H1 (cell line): ENCODE measurements around the gene VSX1.

Source experiments
- EGR1 ChIP-seq: IDR thresholded peaks from 2 replicates; pipeline ENCODE4 v1.6.1; 2011; ENCODE audit warnings: low read depth, low read length, borderline replicate concordance
- EZH2 ChIP-seq: fragments of 200-600 bp; sonication (generic); IDR thresholded peaks from 2 replicates; pipeline ENCODE4 v1.7.1; 2012; ENCODE audit warnings: low read depth, mild to moderate bottlenecking, moderate library complexity, low read length, inconsistent platforms; ENCODE audit not compliant: severe bottlenecking
- FOSL1 ChIP-seq: IDR thresholded peaks from 2 replicates; pipeline ENCODE4 v1.6.1; 2011; ENCODE audit warnings: mild to moderate bottlenecking, low read depth, low read length, moderate library complexity; ENCODE audit not compliant: insufficient read depth
- JUND ChIP-seq: IDR thresholded peaks from 2 replicates; pipeline ENCODE4 v1.6.1; 2011; ENCODE audit warnings: mild to moderate bottlenecking, improper control_type of control experiment, low read length
- POLR2A ChIP-seq, 2 experiments: IDR thresholded peaks; 1 replicate in 1 of 2; 2 replicates in 1 of 2; pipeline ENCODE4 v1.6.1; 2011; ENCODE audit warnings: low read depth in 2 of 2, low read length in 2 of 2, mild to moderate bottlenecking in 2 of 2; ENCODE audit errors: control extremely low read depth in 1 of 2
- SAP30 ChIP-seq: fragments of 300-600 bp; sonication (generic); IDR thresholded peaks from 2 replicates; pipeline ENCODE4 v1.7.1; 2012; ENCODE audit warnings: low read length, moderate library complexity, mild to moderate bottlenecking, inconsistent platforms; ENCODE audit not compliant: insufficient read depth, insufficient replicate concordance
- TEAD4 ChIP-seq: IDR thresholded peaks from 2 replicates; pipeline ENCODE4 v1.6.1; 2012; ENCODE audit warnings: low read depth, low read length, inconsistent platforms, mixed read lengths
- USF2 ChIP-seq: IDR thresholded peaks from 2 replicates; pipeline ENCODE4 v1.6.1; 2011; ENCODE audit warnings: low read length, improper control_type of control experiment
- ZNF274 ChIP-seq: IDR thresholded peaks from 2 replicates; pipeline ENCODE4 v1.7.0; 2012; ENCODE audit warnings: low read length, borderline replicate concordance; ENCODE audit errors: extremely low read depth
- TF ChIP-seq, protein P1 (sequence below), 3 experiments: IDR thresholded peaks; 1 replicate in 2 of 3; 2 replicates in 1 of 3; pipeline versions ENCODE4 v1.5.1 to v1.6.1; 2011; ENCODE audit warnings: low read length in 3 of 3, mild to moderate bottlenecking in 3 of 3, inconsistent platforms in 2 of 3, low read depth in 1 of 3, moderate library complexity in 1 of 3; ENCODE audit not compliant: insufficient read depth in 1 of 3; ENCODE audit errors: control extremely low read depth in 1 of 3

DNA sequence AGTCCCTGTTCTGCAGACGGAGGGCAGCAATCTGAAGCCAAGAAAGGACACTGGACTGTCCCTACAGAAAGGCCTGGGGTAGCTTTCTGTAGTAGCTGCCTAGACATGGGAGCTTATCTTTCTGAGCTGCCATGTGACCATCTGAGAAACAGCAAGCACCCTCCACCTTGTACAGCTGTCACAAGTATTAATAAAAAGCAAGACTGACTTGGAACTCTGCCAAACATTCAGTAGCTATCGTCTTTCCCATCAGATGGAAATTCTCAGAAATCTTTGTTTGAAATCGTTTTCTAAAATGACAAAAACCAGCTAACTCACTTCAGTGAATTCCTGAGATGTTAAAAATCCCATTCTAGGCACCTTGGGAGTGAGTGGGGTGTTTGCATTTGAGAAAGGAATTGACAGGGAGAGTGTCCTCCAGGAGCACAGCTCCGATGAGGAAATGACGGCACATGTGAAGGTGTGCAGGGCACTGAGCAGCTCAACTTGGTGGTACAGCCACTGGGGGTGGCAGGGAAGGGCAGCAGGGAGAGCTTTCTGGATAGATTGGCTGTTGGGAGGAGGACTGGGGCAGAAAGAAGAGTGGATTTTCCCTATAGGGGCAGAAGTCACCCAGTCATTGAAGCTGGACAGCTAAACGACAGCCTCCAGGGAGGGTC is 48.5 kb downstream of the VSX1 start:
- TF ChIP-seq, protein P1, sequence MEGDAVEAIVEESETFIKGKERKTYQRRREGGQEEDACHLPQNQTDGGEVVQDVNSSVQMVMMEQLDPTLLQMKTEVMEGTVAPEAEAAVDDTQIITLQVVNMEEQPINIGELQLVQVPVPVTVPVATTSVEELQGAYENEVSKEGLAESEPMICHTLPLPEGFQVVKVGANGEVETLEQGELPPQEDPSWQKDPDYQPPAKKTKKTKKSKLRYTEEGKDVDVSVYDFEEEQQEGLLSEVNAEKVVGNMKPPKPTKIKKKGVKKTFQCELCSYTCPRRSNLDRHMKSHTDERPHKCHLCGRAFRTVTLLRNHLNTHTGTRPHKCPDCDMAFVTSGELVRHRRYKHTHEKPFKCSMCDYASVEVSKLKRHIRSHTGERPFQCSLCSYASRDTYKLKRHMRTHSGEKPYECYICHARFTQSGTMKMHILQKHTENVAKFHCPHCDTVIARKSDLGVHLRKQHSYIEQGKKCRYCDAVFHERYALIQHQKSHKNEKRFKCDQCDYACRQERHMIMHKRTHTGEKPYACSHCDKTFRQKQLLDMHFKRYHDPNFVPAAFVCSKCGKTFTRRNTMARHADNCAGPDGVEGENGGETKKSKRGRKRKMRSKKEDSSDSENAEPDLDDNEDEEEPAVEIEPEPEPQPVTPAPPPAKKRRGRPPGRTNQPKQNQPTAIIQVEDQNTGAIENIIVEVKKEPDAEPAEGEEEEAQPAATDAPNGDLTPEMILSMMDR (IDR thresholded peaks at IDR 0.05; ENCODE audit: control extremely low read depth in 1 of 3, insufficient read depth in 1 of 3, low read depth in 1 of 3, low read length in 3 of 3) = no peak
- TF ChIP-seq ZNF274 (no peak), EZH2 (no peak), EGR1 (no peak), POLR2A (IDR thresholded peaks at IDR 0.05; ENCODE audit: control extremely low read depth in 1 of 2, low read depth in 2 of 2, low read length in 2 of 2) (no peak), FOSL1 (no peak), SAP30 (no peak), USF2 (no peak), TEAD4 (no peak), JUND (no peak)
